Ovary (tissue), 3 donors: ENCODE data around the gene MYBPC2.

Source experiments
- CTCF ChIP-seq, 3 donors: fragments of 450-650 bp in 2 of 3; fragments of 200-600 bp in 1 of 3; IDR thresholded peaks; one replicate each; pipeline versions ENCODE4 v1.5.1 to v1.8.0; 2016 to 2022; ENCODE audit warnings: antibody characterized with exemption in 3 of 3, mild to moderate bottlenecking in 1 of 3
- EP300 ChIP-seq: sonication (generic); formaldehyde crosslinking; IDR thresholded peaks from one replicate; pipeline ENCODE4 v1.6.1; 2017; ENCODE audit warnings: antibody characterized with exemption
- POLR2A ChIP-seq: fragments of 450-650 bp; IDR thresholded peaks from one replicate; pipeline ENCODE4 v1.6.1; 2017; ENCODE audit warnings: antibody characterized with exemption, mild to moderate bottlenecking, moderate library complexity
- donor health status: DM: no; HTN: no; CAD: no.

- TF ChIP-seq CTCF (IDR thresholded peaks at IDR 0.05), result no peak
- no peak for TF ChIP-seq POLR2A
- no peak for TF ChIP-seq EP300
These were observed 60.5 kb downstream of the MYBPC2 start for GRCh38 chr19:50493171-50493570.
